ENCODE data around the gene BCAS1.

BCAS1 gene

GRCh38 chr20:53927990-53928389 is 142.4 kb downstream of the BCAS1 start:
- DNase-seq (ENCODE audit: insufficient read length, low spot score) (no peak), FAIRE-seq (no peak)
- TF ChIP-seq CTCF (IDR thresholded peaks at IDR 0.05; ENCODE audit: insufficient read depth, missing control alignments), result no peak

- DNase-seq (ENCODE audit: insufficient read length, low spot score), result no peak
- no peak for TF ChIP-seq CTCF (IDR thresholded peaks at IDR 0.05; ENCODE audit: insufficient read depth, missing control alignments)
- no peak for FAIRE-seq
These were observed 143.9 kb downstream of the BCAS1 start for GRCh38 chr20:53926428-53927028.

GRCh38 chr20:53925651-53926401 is 144.6 kb downstream of the BCAS1 start:
- FAIRE-seq (no peak), DNase-seq (ENCODE audit: insufficient read length, low spot score) (no peak)

GRCh38 chr20:53923566-53924369 is 146.6 kb downstream of the BCAS1 start:
- no peak for TF ChIP-seq CTCF (IDR thresholded peaks at IDR 0.05; ENCODE audit: insufficient read depth, missing control alignments)
- no peak for DNase-seq (ENCODE audit: insufficient read length, low spot score)
- FAIRE-seq, result no peak

More at GRCh38 chr20:53925651-53926401, 144.6 kb downstream of the BCAS1 start:
- no peak for TF ChIP-seq CTCF (IDR thresholded peaks at IDR 0.05; ENCODE audit: insufficient read depth, missing control alignments)

- no peak for TF ChIP-seq CTCF (IDR thresholded peaks at IDR 0.05; ENCODE audit: insufficient read depth, missing control alignments)
- DNase-seq (ENCODE audit: insufficient read length, low spot score), result no peak
- no peak for FAIRE-seq
These were observed 147.5 kb downstream of the BCAS1 start for GRCh38 chr20:53922901-53923314.

GRCh38 chr20:53921443-53921973 is 148.9 kb downstream of the BCAS1 start:
- FAIRE-seq (no peak), DNase-seq (ENCODE audit: insufficient read length, low spot score) (no peak)
- TF ChIP-seq CTCF (IDR thresholded peaks at IDR 0.05; ENCODE audit: insufficient read depth, missing control alignments), result no peak
